Activated CD8-positive, alpha-beta T cell treated with anti-CD3 and anti-CD28 coated beads for 36 hours (primary cell): ENCODE data around the gene CNOT4. TPM values are rescaled to one million over a fixed set of nuclear protein-coding genes. Genes with fewer than 3 reads are reported as not detected.

Experiments
- ATAC-seq: fragments of 200-7000 bp; cut with Tn5 transposase; one replicate; pipeline ENCODE4 v1.10.0; 2021; ENCODE audit warnings: mild to moderate bottlenecking, moderate library complexity
- CTCF ChIA-PET: fragments of 350-600 bp; sonication (Branson Sonifier 250); formaldehyde crosslinking; loops from one replicate; lab custom pipeline; 2021; ENCODE audit warnings: antibody characterized with exemption; lab: Charles Lee
- POLR2A ChIA-PET: fragments of 350-600 bp; sonication (Branson Sonifier 250); formaldehyde crosslinking; loops from one replicate; lab custom pipeline; 2021; ENCODE audit warnings: antibody characterized with exemption; lab: Charles Lee
- DNase-seq: peaks from one replicate; pipeline ENCODE4 v3.0.0-alpha.2; 2020
- H3K27ac Mint-ChIP-seq: one replicate; pipeline ENCODE4 v1.8.0; 2021; ENCODE audit warnings: mild to moderate bottlenecking, mixed read lengths
- H3K27me3 Mint-ChIP-seq: one replicate; pipeline ENCODE4 v1.8.0; 2021; ENCODE audit warnings: mixed read lengths
- H3K36me3 Mint-ChIP-seq: one replicate; pipeline ENCODE4 v1.8.0; 2021; ENCODE audit warnings: low read depth, mixed read lengths
- H3K4me1 Mint-ChIP-seq: one replicate; pipeline ENCODE4 v1.8.0; 2021; ENCODE audit warnings: low read depth, mixed read lengths
- H3K4me3 Mint-ChIP-seq: one replicate; pipeline ENCODE4 v1.8.0; 2021; ENCODE audit warnings: mild to moderate bottlenecking, moderate library complexity, mixed read lengths
- H3K9me3 Mint-ChIP-seq: one replicate; pipeline ENCODE4 v1.8.0; 2021; ENCODE audit warnings: mixed read lengths
- CTCF ChIP-seq: fragments of 200-600 bp; IDR thresholded peaks from one replicate; pipeline ENCODE4 v1.8.0; 2022; ENCODE audit warnings: antibody characterized with exemption, mild to moderate bottlenecking
- intact Hi-C: fragments of 100-400 bp; cut with micrococcal nuclease; formaldehyde crosslinking; loops from one replicate; pipeline ENCODE4 v1.10.0; 2022
- total RNA-seq, 2 experiments: library from RNA; stranded (reverse); gene quantifications; one replicate each; pipeline ENCODE4 v1.2.3, GENCODE V29; 2021

The CNOT4 gene
- total RNA-seq, 2 experiments from 2014 or later = 22.0 to 23.6 TPM

- H3K36me3 Mint-ChIP-seq = no peaks in the 10 kb centered on the region
- H3K27ac Mint-ChIP-seq = no peak overlapping the region
- H3K4me3 Mint-ChIP-seq = no peak overlapping the region
- ChIA-PET POLR2A (no interaction called here), CTCF (interaction anchor here (0.7 kb wide), 1 partner anchor 14 kb away, joined by 4 read pairs; no protein-coding TSS in a partner anchor)
- no peaks in the 10 kb centered on the region for H3K9me3 Mint-ChIP-seq
- intact Hi-C loops = no loop called here
- DNase-seq (no peak), ATAC-seq (no peak)
- TF ChIP-seq CTCF = no peak
- H3K4me1 Mint-ChIP-seq = no peaks in the 10 kb centered on the region
- H3K27me3 Mint-ChIP-seq = peaks cover 7% of the 10 kb centered on the region
These were observed 28.5 kb upstream of the CNOT4 start for GRCh38 chr7:135538376-135538775.

- H3K9me3 Mint-ChIP-seq = no peaks in the 10 kb centered on the region
- ATAC-seq = no peak
These were observed 28.0 kb upstream of the CNOT4 start for GRCh38 chr7:135537905-135538304.

GRCh38 chr7:135537453-135537852 is 27.6 kb upstream of the CNOT4 start:
- Mint-ChIP-seq H3K9me3 (no peaks in the 10 kb centered on the region), H3K4me1 (no peaks in the 10 kb centered on the region), H3K4me3 (no peak overlapping the region), H3K27me3 (peaks cover 7% of the 10 kb centered on the region), H3K36me3 (no peaks in the 10 kb centered on the region), H3K27ac (no peak overlapping the region)
- intact Hi-C loops = no loop called here
- ATAC-seq = no peak
- POLR2A ChIA-PET = no interaction called here
- CTCF ChIA-PET = no interaction called here
- no peak for DNase-seq
- TF ChIP-seq CTCF = no peak

More at GRCh38 chr7:135537905-135538304, 28.0 kb upstream of the CNOT4 start:
- Mint-ChIP-seq H3K4me1 (no peaks in the 10 kb centered on the region), H3K4me3 (no peak overlapping the region), H3K27me3 (peaks cover 7% of the 10 kb centered on the region), H3K36me3 (no peaks in the 10 kb centered on the region), H3K27ac (no peak overlapping the region)
- no peak for DNase-seq
- intact Hi-C loops = no loop called here
- TF ChIP-seq CTCF = no peak
- ChIA-PET CTCF (interaction anchor here (0.7 kb wide), 1 partner anchor 14 kb away, joined by 4 read pairs; no protein-coding TSS in a partner anchor), POLR2A (no interaction called here)

- DNase-seq (no peak), ATAC-seq (no peak)
- Mint-ChIP-seq H3K4me3 (no peak overlapping the region), H3K27me3 (peaks cover 10% of the 10 kb centered on the region), H3K36me3 (no peaks in the 10 kb centered on the region), H3K4me1 (no peaks in the 10 kb centered on the region), H3K27ac (no peak overlapping the region), H3K9me3 (no peaks in the 10 kb centered on the region)
- CTCF ChIA-PET = no interaction called here
- intact Hi-C loops = no loop called here
- POLR2A ChIA-PET = no interaction called here
- TF ChIP-seq CTCF = no peak
These were observed 26.2 kb upstream of the CNOT4 start for GRCh38 chr7:135536150-135536549.

- H3K9me3 Mint-ChIP-seq = no peaks in the 10 kb centered on the region
- H3K36me3 Mint-ChIP-seq = no peaks in the 10 kb centered on the region
- H3K27ac Mint-ChIP-seq = no peak overlapping the region
- no peak for TF ChIP-seq CTCF
- no peak overlapping the region for H3K4me3 Mint-ChIP-seq
- DNase-seq = no peak
- peaks cover 4% of the 10 kb centered on the region for H3K27me3 Mint-ChIP-seq
- CTCF ChIA-PET = no interaction called here
- ATAC-seq = no peak
- no peaks in the 10 kb centered on the region for H3K4me1 Mint-ChIP-seq
- POLR2A ChIA-PET = no interaction called here
- intact Hi-C loops = no loop called here
These were observed 17.1 kb upstream of the CNOT4 start for GRCh38 chr7:135527025-135527424.
